GM20431 (cell line): ENCODE results near the gene FBN1.

ENCODE experiments used
- in situ Hi-C: fragments of 300-500 bp; cut with MseI, MboI; formaldehyde crosslinking; loops from one replicate; pipeline ENCODE4 v1.15.0; 2020; ENCODE audit warnings: low sequenced_read_pairs; ENCODE audit not compliant: unreplicated experiment

FBN1 gene

GRCh38 chr15:48419896-48420295 lies 225.6 kb downstream of the FBN1 start:
- in situ Hi-C loops: no loop called here

DNA sequence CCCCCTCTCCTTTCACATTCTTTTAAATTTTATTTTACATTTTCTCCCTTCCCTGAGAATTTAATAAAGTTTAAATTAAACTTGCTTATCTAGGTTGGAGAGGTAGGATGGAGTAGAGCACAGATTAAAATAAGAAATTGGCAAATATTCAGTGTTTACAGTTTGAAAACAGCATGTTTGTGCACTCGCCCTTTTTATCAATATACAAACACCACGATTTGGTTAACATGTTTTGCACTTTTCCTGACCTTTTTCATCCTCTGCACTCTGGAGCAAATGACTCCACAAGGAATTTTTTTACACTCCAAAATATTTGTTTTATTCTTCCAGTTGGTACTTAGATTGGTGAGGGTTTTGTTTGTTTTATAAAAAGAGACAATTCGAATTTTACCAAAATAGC lies 227.2 kb downstream of the FBN1 start:
- in situ Hi-C loops: no loop called here

DNA sequence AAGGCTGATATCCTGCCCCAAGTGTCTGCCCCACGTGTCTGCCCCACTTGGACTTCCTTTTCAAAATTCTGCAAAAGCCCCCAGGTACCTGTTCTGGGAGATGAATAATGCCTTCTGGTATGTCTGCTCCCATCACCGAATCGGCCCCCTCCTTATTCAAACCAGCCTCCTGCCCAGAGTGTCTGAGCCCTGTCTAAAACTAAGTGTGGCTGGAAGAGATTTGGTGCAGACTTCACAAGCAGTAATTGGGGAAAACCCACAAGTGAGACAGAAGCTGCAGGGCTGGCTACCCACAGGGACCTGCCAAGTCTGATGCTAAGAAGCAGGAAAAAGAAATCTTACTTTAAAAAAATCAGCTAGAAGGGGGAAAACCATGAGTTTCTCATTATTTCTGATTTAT lies 229.2 kb downstream of the FBN1 start:
- in situ Hi-C loops: no loop called here

DNA sequence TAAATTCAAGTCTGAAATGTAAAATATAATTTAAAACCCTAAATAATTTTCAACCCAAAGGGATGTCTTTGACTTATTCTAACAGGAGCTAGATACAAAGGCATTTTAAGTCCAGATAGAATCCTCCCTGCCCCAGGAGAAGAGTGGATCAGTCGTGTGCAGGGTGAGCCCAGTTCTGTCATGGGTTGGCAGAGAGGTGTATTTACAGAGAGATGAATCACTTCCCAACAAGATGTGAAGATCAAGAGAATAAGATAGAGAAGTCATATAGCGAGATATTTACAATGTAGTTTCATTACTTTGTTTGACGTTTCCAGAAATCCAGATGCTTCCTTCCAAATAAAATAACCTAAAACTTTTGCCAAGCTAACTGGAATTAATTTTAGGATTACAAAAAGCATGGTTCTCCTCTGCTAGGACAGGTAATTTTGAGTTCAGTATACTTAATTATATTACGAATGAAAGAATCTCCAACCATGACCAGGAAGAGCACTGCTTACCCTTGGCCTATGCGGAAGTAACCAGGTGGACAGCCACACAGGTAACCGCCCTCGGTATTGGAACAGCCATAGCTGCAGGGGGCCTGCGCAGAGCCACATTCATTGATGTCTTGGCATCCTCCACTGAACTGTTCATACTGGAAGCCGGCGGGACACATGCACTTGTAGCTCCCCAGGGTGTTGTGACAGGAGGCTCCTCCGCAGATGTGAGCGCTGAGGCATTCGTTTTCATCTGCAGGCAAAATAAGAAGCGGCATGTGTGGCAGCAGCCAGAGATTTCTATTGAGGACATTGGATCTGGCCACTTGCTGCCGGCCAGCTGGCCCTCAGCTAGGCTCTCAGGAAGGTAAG lies 230.2 kb downstream of the FBN1 start:
- in situ Hi-C loops: no loop called here

- in situ Hi-C loops: no loop called here
Measured at GRCh38 chr15:48414015-48414414, 231.5 kb downstream of the FBN1 start.

GRCh38 chr15:48413304-48413703 lies 232.2 kb downstream of the FBN1 start:
- in situ Hi-C loops: no loop called here

GRCh38 chr15:48411971-48412591 lies 233.4 kb downstream of the FBN1 start:
- in situ Hi-C loops: no loop called here

DNA sequence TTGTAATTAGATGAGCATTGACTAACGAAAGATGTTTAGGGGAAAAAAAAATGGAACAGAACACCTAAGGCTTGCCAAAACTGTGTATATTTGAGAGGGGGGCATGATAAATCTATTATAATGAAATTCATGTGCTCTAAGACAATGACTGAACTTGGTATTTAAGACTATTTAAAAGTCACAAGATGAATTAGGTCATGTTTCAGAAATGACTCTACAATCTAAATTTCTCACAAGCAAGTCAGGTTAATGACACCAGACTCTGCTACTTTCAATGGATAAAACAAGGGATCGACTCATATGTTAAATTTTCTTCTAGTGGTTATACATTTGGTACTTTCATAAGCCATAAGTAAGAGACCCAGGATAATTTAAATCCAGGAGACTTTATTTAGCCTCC lies 235.9 kb downstream of the FBN1 start:
- in situ Hi-C loops: no loop called here

- in situ Hi-C loops: no loop called here
Measured at GRCh38 chr15:48408327-48408726, 237.2 kb downstream of the FBN1 start.

DNA sequence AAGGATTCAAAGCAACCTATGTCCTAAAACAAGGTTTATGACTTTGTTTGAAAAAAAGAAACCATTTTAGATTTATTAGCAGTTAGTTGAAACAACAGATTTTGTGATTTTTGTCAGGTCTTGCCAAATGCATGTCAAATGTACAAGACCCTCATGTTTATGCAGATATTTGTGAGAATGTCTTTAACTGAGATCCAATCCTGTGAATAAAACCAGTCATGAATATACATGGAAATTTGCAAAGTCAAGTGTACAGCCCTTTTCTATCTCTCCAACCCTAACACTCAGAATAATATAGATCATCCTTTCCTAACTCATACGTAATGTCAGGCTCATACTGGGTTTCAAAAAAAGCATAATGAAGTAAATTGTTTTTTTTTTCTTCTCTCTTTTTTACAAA lies 237.9 kb downstream of the FBN1 start:
- in situ Hi-C loops: no loop called here

- in situ Hi-C loops: no loop called here
Measured at GRCh38 chr15:48406911-48407310, 238.6 kb downstream of the FBN1 start.

DNA sequence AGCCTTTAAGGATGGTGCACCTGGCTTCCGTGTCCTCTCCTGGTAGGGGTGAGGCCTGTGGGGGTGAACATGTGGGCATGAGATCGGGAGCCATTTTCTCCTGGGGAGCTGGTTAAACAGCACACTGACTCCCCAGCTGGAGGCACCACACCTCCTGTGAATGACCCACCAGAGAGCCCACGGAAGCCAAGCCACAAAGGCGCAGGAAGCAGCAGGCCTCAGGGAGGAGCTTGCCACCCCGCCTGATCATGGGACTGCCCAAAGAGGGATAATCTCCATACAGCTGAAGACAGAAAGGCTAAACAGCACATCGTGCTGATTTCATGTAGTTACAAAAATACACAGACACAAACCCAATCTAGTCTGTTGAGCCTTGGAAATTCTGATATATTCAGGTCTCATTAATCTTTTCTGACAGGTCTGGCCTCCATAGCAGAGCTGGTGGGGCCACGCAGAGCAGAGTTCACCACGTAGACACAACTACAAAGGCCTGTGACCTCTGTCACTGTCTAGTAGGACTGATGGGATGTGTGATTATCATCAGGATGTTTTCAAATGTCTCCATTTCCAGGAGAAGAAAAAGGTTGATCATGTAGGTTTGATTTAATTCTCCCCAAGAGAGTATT lies 239.1 kb downstream of the FBN1 start:
- in situ Hi-C loops: no loop called here

DNA sequence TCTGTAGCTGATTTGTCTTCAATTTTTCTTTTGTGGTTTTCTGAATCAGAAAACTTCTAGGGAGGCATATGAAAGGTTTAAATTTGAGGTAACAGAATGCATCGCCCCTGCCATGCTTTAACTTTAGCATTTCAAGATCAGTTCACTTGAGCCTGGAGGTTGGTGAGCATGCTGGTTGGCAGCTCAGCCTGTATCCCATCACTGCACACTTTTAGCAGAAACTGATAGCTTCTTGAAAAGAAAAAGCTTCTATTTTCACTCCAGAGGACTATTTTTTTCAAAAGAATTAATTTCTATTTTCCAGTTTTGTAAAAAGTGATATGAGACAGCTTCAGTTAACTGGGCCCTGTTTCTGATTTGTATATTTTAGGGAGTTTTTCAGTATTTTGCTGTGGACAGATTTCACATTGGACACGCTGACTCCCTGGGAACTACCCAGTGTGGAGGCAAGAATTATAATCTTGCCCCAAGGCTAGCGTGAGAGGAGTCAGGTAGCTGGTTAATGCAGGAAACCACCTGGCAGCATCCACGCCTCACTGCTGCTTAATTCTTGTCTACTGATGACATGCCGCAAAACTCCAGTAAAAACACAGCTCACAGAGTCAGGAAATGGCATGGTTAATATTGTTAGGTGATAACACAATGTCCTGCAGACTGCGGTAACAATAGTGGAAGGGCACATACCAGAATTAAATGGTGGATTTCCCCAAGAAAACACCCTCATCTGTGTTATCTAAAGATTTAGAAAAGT lies 242.9 kb downstream of the FBN1 start:
- in situ Hi-C loops: no loop called here

DNA sequence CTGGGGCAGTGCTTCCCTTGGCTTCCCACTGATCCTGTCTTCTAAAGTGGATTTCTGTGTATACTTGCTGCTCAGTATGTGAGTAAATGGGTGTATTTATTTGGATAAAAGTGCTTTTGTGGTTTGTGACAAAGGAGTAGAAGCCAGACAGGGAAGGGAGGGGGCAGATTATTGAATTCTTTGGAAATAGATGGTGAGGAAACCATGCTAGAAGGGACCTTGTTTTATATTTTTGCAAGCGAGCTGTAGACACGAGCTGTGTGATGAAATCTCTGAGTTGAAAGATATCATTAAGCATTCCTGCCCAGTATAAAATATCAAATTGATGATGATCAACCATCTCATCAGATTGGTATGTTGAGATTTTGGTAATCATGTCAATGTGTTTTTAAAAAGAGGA lies 245.4 kb downstream of the FBN1 start:
- in situ Hi-C loops: no loop called here

DNA sequence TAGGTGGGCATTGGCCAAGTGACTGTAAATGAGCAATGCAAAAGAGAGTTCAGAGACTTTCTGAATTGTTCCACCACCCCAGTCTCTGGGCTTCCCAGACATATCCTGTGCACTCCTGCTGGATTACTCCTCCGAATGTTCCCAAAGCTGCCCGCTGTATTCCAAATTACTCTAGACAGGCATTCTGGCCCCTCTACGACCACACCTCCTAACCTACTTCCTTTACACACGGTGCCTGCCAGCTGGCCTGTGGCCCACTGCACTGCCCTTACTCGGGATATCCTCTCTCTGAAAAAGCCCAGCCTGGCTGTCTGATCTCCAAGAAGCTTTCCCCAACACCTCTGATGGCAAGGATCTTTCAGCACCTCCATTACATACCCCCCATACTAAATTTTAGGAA lies 247.7 kb downstream of the FBN1 start:
- in situ Hi-C loops: no loop called here

DNA sequence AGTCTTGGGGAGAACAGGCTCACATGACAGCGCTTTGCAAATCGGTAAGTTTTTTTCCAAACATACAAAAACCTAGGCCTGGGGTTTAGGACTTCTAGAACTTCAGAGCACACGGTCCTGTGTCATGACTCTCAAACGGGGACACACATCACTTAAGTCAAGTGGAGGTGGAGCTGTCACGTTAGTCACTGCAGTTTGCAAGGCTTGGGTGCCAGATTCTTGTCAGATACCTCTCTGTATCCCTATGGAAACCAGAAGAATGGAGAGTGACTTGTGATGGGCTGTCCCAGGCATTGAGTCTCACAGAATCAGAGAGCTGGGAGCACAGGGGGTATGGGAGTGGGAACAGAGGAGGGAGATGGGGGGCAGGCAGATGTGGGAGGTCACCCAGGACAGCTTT lies 249.5 kb downstream of the FBN1 start:
- in situ Hi-C loops: no loop called here

DNA sequence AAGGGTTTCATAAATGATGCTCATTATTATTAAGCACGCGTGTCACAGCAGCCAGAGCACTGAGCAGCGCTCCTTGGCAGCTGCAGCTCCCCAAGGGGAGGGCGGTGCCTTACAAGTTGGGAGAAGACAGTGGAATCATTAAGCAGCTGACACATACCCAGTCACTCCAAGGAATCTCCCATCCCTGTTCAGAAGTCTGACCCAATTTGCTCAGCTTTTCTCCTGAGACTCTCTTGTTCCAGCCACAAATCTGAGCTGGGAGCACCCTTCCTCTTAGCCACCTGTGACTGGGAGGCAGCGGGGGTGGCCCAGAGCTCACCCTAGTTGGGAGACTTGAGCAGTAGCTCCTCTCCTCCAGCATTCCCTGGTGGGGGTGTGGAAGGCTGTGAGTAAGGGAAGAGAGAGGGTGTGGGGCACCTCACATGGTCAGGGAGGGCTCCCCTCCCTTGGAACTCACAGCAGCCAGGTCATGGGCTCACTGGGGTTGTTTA lies 249.9 kb downstream of the FBN1 start:
- in situ Hi-C loops: no loop called here

GRCh38 chr15:48394970-48395369 lies 250.5 kb downstream of the FBN1 start:
- in situ Hi-C loops: no loop called here

DNA sequence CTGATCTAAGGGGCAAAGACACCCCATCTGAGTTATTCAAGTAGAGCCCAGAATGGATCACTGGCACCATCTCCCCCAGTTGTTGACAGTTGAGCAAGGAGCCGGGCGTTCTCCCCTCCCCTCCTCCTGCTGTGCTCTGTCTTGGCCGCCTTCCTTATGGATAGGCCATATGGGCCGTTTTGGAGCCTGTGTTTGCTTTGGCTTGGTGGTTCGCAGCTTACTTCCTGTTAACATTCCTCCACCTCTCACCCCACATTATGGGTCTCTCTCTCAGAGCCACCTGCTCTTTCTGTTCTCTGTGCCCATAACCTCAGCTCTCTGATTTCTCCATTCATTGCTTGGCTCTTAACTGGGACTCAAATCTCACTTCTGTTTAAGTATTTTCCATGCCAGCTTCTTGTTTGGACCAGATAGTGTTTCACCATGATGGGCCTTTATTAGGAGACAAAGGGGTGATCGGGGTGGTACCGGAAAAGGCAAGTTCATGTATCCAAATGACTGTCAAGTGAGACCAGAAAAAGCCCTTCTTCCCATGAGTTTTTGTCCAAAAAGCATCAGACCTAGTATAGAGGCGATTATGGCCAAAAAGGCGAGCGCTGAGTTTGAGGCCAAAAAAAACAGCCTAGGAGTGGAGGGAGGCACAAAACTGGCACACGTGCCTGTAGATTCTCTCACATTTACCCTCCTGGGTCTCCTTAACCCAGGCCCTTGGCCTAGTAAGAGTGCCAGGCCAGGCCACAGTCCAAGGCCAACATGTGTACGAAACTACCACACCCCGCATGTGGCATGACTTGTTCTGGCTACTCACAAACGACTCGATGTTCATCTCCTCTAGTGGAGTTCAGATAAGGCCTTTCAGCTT lies 251.6 kb downstream of the FBN1 start:
- in situ Hi-C loops: no loop called here

GRCh38 chr15:48392356-48392755 lies 253.2 kb downstream of the FBN1 start:
- in situ Hi-C loops: no loop called here
